ENCODE data around the gene CD160.

CD160 gene

GRCh38 chr1:145785547-145785946 lies 66.2 kb downstream of the CD160 start:
- Histone ChIP-seq H3K36me3 (ENCODE audit: insufficient read depth, low read length) (peaks cover 17% of the 10 kb centered on the region), H3K4me1 (ENCODE audit: control insufficient read depth, insufficient read depth, low read length) (peaks cover 24% of the 10 kb centered on the region), H3K9ac (ENCODE audit: low read depth, low read length) (no peak overlapping the region)

GRCh38 chr1:145786271-145786670 lies 67.0 kb downstream of the CD160 start:
- Histone ChIP-seq H3K4me2 (ENCODE audit: low read length) (no peak overlapping the region), H3K4me1 (ENCODE audit: control insufficient read depth, insufficient read depth, low read length) (peaks cover 24% of the 10 kb centered on the region), H3K9ac (ENCODE audit: low read depth, low read length) (no peak overlapping the region), H3K27me3 (ENCODE audit: control insufficient read depth, insufficient read depth, low read length) (no peaks in the 10 kb centered on the region), H3K4me3 (ENCODE audit: low read length) (no peak overlapping the region), H3K36me3 (ENCODE audit: insufficient read depth, low read length) (peaks cover 17% of the 10 kb centered on the region), H3K9me3 (replicated peaks; ENCODE audit: low read length) (no peaks in the 10 kb centered on the region)

More at GRCh38 chr1:145785547-145785946, 66.2 kb downstream of the CD160 start:
- Histone ChIP-seq H3K27me3 (ENCODE audit: control insufficient read depth, insufficient read depth, low read length) (no peaks in the 10 kb centered on the region), H3K4me2 (ENCODE audit: low read length) (no peak overlapping the region), H3K4me3 (ENCODE audit: low read length) (no peak overlapping the region), H3K9me3 (replicated peaks; ENCODE audit: low read length) (no peaks in the 10 kb centered on the region)

- peaks cover 11% of the 10 kb centered on the region for H3K4me1 ChIP-seq (ENCODE audit: control insufficient read depth, insufficient read depth, low read length)
- peaks cover 17% of the 10 kb centered on the region for H3K36me3 ChIP-seq (ENCODE audit: insufficient read depth, low read length)
- no peaks in the 10 kb centered on the region for H3K9me3 ChIP-seq (replicated peaks; ENCODE audit: low read length)
- no peak overlapping the region for H3K4me3 ChIP-seq (ENCODE audit: low read length)
- H3K27me3 ChIP-seq (ENCODE audit: control insufficient read depth, insufficient read depth, low read length): no peaks in the 10 kb centered on the region
- no peak overlapping the region for H3K9ac ChIP-seq (ENCODE audit: low read depth, low read length)
- H3K4me2 ChIP-seq (ENCODE audit: low read length): no peak overlapping the region
Measured at GRCh38 chr1:145788580-145788979, 69.3 kb downstream of the CD160 start.

Data from skeletal muscle satellite cell (primary cell).